Measurements from ENCODE around the gene DAPL1.
"Not testable (repeated sequence)": the region's sequence is repeated elsewhere in the genome, so short reads cannot be mapped to it uniquely, and the experiment has no call there.

Gene DAPL1

GRCh38 chr2:158835431-158835830 is 40.3 kb downstream of the DAPL1 start:
- no peak overlapping the region for H3K27ac ChIP-seq
- no peak overlapping the region for H3K9ac ChIP-seq (ENCODE audit: insufficient read length)
- no peak for DNase-seq (ENCODE audit: low read depth, low spot score)
- TF ChIP-seq EZH2 (IDR thresholded peaks at IDR 0.05) (no peak), POLR2AphosphoS5 (IDR thresholded peaks at IDR 0.05; ENCODE audit: borderline replicate concordance, low read depth, low read length) (no peak), FOXP2 (optimal IDR thresholded peaks at IDR 0.05; ENCODE audit: control extremely low read depth, extremely low read length, insufficient read depth) (no peak)
- H3K4me3 ChIP-seq = no peak overlapping the region
- no peaks in the 10 kb centered on the region for H3K9me3 ChIP-seq (ENCODE audit: low read depth, low read length)
- H3K36me3 ChIP-seq (ENCODE audit: insufficient read depth, low read length) = no peaks in the 10 kb centered on the region

- Histone ChIP-seq H3K9ac (ENCODE audit: insufficient read length) (no peak overlapping the region), H3K4me3 (no peak overlapping the region), H3K36me3 (ENCODE audit: insufficient read depth, low read length) (no peaks in the 10 kb centered on the region), H3K27ac (no peak overlapping the region), H3K9me3 (ENCODE audit: low read depth, low read length) (no peaks in the 10 kb centered on the region)
- DNase-seq (ENCODE audit: low read depth, low spot score) = no peak
- TF ChIP-seq POLR2AphosphoS5 (IDR thresholded peaks at IDR 0.05; ENCODE audit: borderline replicate concordance, low read depth, low read length) (no peak), EZH2 (IDR thresholded peaks at IDR 0.05) (no peak), FOXP2 (optimal IDR thresholded peaks at IDR 0.05; ENCODE audit: control extremely low read depth, extremely low read length, insufficient read depth) (no peak)
These were observed 42.5 kb downstream of the DAPL1 start for GRCh38 chr2:158837645-158838044.

GRCh38 chr2:158841850-158842249 is 46.7 kb downstream of the DAPL1 start:
- no peak for DNase-seq (ENCODE audit: low read depth, low spot score)
- H3K36me3 ChIP-seq (ENCODE audit: insufficient read depth, low read length) = no peaks in the 10 kb centered on the region
- H3K9ac ChIP-seq (ENCODE audit: insufficient read length) = no peak overlapping the region
- H3K9me3 ChIP-seq (ENCODE audit: low read depth, low read length) = no peaks in the 10 kb centered on the region
- no peak for TF ChIP-seq POLR2AphosphoS5 (IDR thresholded peaks at IDR 0.05; ENCODE audit: borderline replicate concordance, low read depth, low read length)
- no peak overlapping the region for H3K4me3 ChIP-seq
- no peak overlapping the region for H3K27ac ChIP-seq

- no peak for DNase-seq (ENCODE audit: low read depth, low spot score)
- Histone ChIP-seq H3K9ac (ENCODE audit: insufficient read length) (no peak overlapping the region), H3K9me3 (ENCODE audit: low read depth, low read length) (no peaks in the 10 kb centered on the region), H3K27ac (no peak overlapping the region), H3K4me3 (no peak overlapping the region), H3K36me3 (ENCODE audit: insufficient read depth, low read length) (no peaks in the 10 kb centered on the region)
- TF ChIP-seq FOXP2 (optimal IDR thresholded peaks at IDR 0.05; ENCODE audit: control extremely low read depth, extremely low read length, insufficient read depth) (no peak), POLR2AphosphoS5 (IDR thresholded peaks at IDR 0.05; ENCODE audit: borderline replicate concordance, low read depth, low read length) (no peak), EZH2 (IDR thresholded peaks at IDR 0.05) (no peak)
These were observed 50.3 kb downstream of the DAPL1 start for GRCh38 chr2:158845444-158845843.

- no peaks in the 10 kb centered on the region for H3K9me3 ChIP-seq (ENCODE audit: low read depth, low read length)
- peak overlapping the region; percentile 8; the same call in 1 of the 2 replicates for H3K4me3 ChIP-seq
- no peaks in the 10 kb centered on the region for H3K36me3 ChIP-seq (ENCODE audit: insufficient read depth, low read length)
- no peak overlapping the region for H3K9ac ChIP-seq (ENCODE audit: insufficient read length)
- DNase-seq (ENCODE audit: low read depth, low spot score) = peak; percentile 14
- no peak for TF ChIP-seq POLR2AphosphoS5 (IDR thresholded peaks at IDR 0.05; ENCODE audit: borderline replicate concordance, low read depth, low read length)
- H3K27ac ChIP-seq = no peak overlapping the region
These were observed 50.7 kb downstream of the DAPL1 start for GRCh38 chr2:158845859-158846258.

GRCh38 chr2:158847526-158847925 is 52.4 kb downstream of the DAPL1 start:
- not testable (repeated sequence) for H3K9ac ChIP-seq (ENCODE audit: insufficient read length); H3K36me3 ChIP-seq (ENCODE audit: insufficient read depth, low read length); H3K9me3 ChIP-seq (ENCODE audit: low read depth, low read length); DNase-seq (ENCODE audit: low read depth, low spot score); H3K4me3 ChIP-seq; H3K27ac ChIP-seq

- not testable (repeated sequence) for H3K36me3 ChIP-seq (ENCODE audit: insufficient read depth, low read length); H3K27ac ChIP-seq; H3K9me3 ChIP-seq (ENCODE audit: low read depth, low read length); DNase-seq (ENCODE audit: low read depth, low spot score); H3K9ac ChIP-seq (ENCODE audit: insufficient read length); H3K4me3 ChIP-seq
These were observed 53.2 kb downstream of the DAPL1 start for GRCh38 chr2:158848031-158848970.

- DNase-seq (ENCODE audit: low read depth, low spot score); H3K27ac ChIP-seq; H3K9ac ChIP-seq (ENCODE audit: insufficient read length); H3K9me3 ChIP-seq (ENCODE audit: low read depth, low read length); H3K4me3 ChIP-seq; H3K36me3 ChIP-seq (ENCODE audit: insufficient read depth, low read length): not testable (repeated sequence)
These were observed 65.1 kb downstream of the DAPL1 start for GRCh38 chr2:158860179-158860578.

- not testable (repeated sequence) for H3K36me3 ChIP-seq (ENCODE audit: insufficient read depth, low read length); H3K9me3 ChIP-seq (ENCODE audit: low read depth, low read length); H3K27ac ChIP-seq; H3K4me3 ChIP-seq; DNase-seq (ENCODE audit: low read depth, low spot score); H3K9ac ChIP-seq (ENCODE audit: insufficient read length)
These were observed 66.5 kb downstream of the DAPL1 start for GRCh38 chr2:158861626-158862025.

- not testable (repeated sequence) for H3K9me3 ChIP-seq (ENCODE audit: low read depth, low read length); DNase-seq (ENCODE audit: low read depth, low spot score); H3K36me3 ChIP-seq (ENCODE audit: insufficient read depth, low read length); H3K9ac ChIP-seq (ENCODE audit: insufficient read length); H3K27ac ChIP-seq; H3K4me3 ChIP-seq
These were observed 70.4 kb downstream of the DAPL1 start for GRCh38 chr2:158865469-158865868.
